Ishikawa (cell line): ENCODE data around the gene RPSA.

Experiments
- CEBPB ChIP-seq: IDR thresholded peaks from 2 replicates; pipeline ENCODE4 v1.6.1; 2012
- EP300 ChIP-seq: IDR thresholded peaks from 2 replicates; pipeline ENCODE4 v1.6.1; 2012; ENCODE audit warnings: borderline replicate concordance
- FOXM1 ChIP-seq: IDR thresholded peaks from 2 replicates; pipeline ENCODE4 v1.6.1; 2012; ENCODE audit warnings: low read depth, borderline replicate concordance
- MAX ChIP-seq: IDR thresholded peaks from 2 replicates; pipeline ENCODE4 v1.6.1; 2012
- NFIC ChIP-seq: IDR thresholded peaks from 2 replicates; pipeline ENCODE4 v1.6.1; 2012
- REST ChIP-seq: IDR thresholded peaks from 2 replicates; pipeline ENCODE4 v1.6.1; 2012; ENCODE audit warnings: low read depth, mild to moderate bottlenecking
- TAF1 ChIP-seq: IDR thresholded peaks from 2 replicates; pipeline ENCODE4 v1.6.1; 2012; ENCODE audit warnings: low read depth, mild to moderate bottlenecking
- TCF12 ChIP-seq: IDR thresholded peaks from 2 replicates; pipeline ENCODE4 v1.6.1; 2012; ENCODE audit warnings: low read depth
- YY1 ChIP-seq: IDR thresholded peaks from 2 replicates; pipeline ENCODE4 v1.6.1; 2012; ENCODE audit warnings: low read depth

GRCh38 chr3:39361252-39361927 lies 45.1 kb upstream of the RPSA start:
- TF ChIP-seq TAF1 (no peak), TCF12 (no peak), YY1 (no peak), CEBPB (no peak), MAX (no peak), EP300 (no peak), NFIC (no peak), FOXM1 (no peak), REST (no peak)
